Fibroblast of villous mesenchyme (primary cell): ENCODE measurements around the gene YES1. TPM values are rescaled to one million over a fixed set of nuclear protein-coding genes. Genes with fewer than 3 reads are reported as not detected.
"Not testable (repeated sequence)": the region's sequence is repeated elsewhere in the genome, so short reads cannot be mapped to it uniquely, and the experiment has no call there.

Experiments
- DNase-seq: peaks from one replicate; pipeline ENCODE4 v3.0.0-alpha.2; 2010; ENCODE audit warnings: low read depth
- H3K4me3 ChIP-seq: 2 replicates; pipeline ENCODE4 v1.5.1; 2011; ENCODE audit warnings: low read depth, mild to moderate bottlenecking, low read length
- CTCF ChIP-seq: IDR thresholded peaks from 2 replicates; pipeline ENCODE4 v1.5.1; 2012; ENCODE audit warnings: low read depth, mild to moderate bottlenecking, low read length; ENCODE audit not compliant: insufficient read depth
- total RNA-seq: library from RNA; depleted of rRNA; stranded (reverse); fragments of >200 nt; gene quantifications from 2 replicates; pipeline ENCODE4 v1.2.3, GENCODE V29; 2012

Gene YES1
- total RNA-seq, 1 donor, result 87.7 TPM

- TF ChIP-seq CTCF, result no peak
- no peak for DNase-seq
- no peak overlapping the region for H3K4me3 ChIP-seq
These were observed 37.9 kb downstream of the YES1 start for GRCh38 chr18:773980-774624.

GRCh38 chr18:770583-770961 lies 41.5 kb downstream of the YES1 start:
- DNase-seq, result peak; percentile 23
- no peak for TF ChIP-seq CTCF

GRCh38 chr18:767961-768360 lies 44.1 kb downstream of the YES1 start:
- no peak overlapping the region for H3K4me3 ChIP-seq
- no peak for DNase-seq
- TF ChIP-seq CTCF, result no peak

More at GRCh38 chr18:770583-770961, 41.5 kb downstream of the YES1 start:
- H3K4me3 ChIP-seq, result no peak overlapping the region

GRCh38 chr18:767084-767882 lies 44.8 kb downstream of the YES1 start:
- H3K4me3 ChIP-seq, result no peak overlapping the region
- no peak for TF ChIP-seq CTCF
- DNase-seq, result no peak

- H3K4me3 ChIP-seq, result no peak overlapping the region
- TF ChIP-seq CTCF, result no peak
- no peak for DNase-seq
These were observed 45.5 kb downstream of the YES1 start for GRCh38 chr18:766550-766860.

- H3K4me3 ChIP-seq, result no peak overlapping the region
- no peak for TF ChIP-seq CTCF
- DNase-seq, result no peak
These were observed 46.1 kb downstream of the YES1 start for GRCh38 chr18:765764-766549.

GRCh38 chr18:759864-760263 lies 52.2 kb downstream of the YES1 start:
- not testable (repeated sequence) for H3K4me3 ChIP-seq, DNase-seq
